Measurements from ENCODE around the gene PPCDC. TPM values are rescaled to one million over a fixed set of nuclear protein-coding genes. Genes with fewer than 3 reads are reported as not detected.

The PPCDC gene
- total and polyA plus RNA-seq, 10 of the 15 experiments (the other 5 are each of a cell fraction or from before 2014, with no cell fraction given), result 32.5 to 135 (median 55.0) TPM

- H3K9me3 ChIP-seq (replicated peaks; ENCODE audit: control insufficient read depth, insufficient read depth, low read length), result peaks cover 13% of the 10 kb centered on the region
- no peak overlapping the region for H3K9ac ChIP-seq (ENCODE audit: control insufficient read depth, insufficient read depth, low read length)
- intact Hi-C loops (cut with micrococcal nuclease; ENCODE audit: unreplicated experiment), result no loop called here
- BruUV-seq (replicated peaks), result no TSS peak
- H2AFZ ChIP-seq (ENCODE audit: control insufficient read depth, low read depth, low read length), result no peak overlapping the region
- in situ Hi-C loops (cut with MboI), result no loop called here
- ChIA-PET RAD21 (ENCODE audit: unreplicated experiment) (interaction anchor here (0.7 to 1.6 kb wide), 3 partner anchors 10 to 46 kb away, joined by 3 to 9 read pairs (median 3); no protein-coding TSS in a partner anchor), POLR2A (interaction anchor here (0.7 to 1.2 kb wide), 3 partner anchors 16 to 112 kb away, joined by 3 to 4 read pairs (median 3); partner anchors contain the start of gene C15orf39), CTCF (interaction anchor here (0.6 to 1.6 kb wide), 2 partner anchors 13 to 46 kb away, joined by 3 to 4 read pairs; no protein-coding TSS in a partner anchor), SMC1A (ENCODE audit: uncharacterized antibody, unreplicated experiment) (interaction anchor here (1.1 to 1.4 kb wide), 2 partner anchors 16 to 59 kb away, joined by 3 to 4 read pairs; no protein-coding TSS in a partner anchor)
- H3K4me1 ChIP-seq (ENCODE audit: control insufficient read depth, insufficient read depth, low read length), result peaks cover 6% of the 10 kb centered on the region
- no peak for ATAC-seq
- no peaks in the 10 kb centered on the region for H3K79me2 ChIP-seq (ENCODE audit: control insufficient read depth, insufficient read depth, low read length)
- H3K27ac ChIP-seq (ENCODE audit: control insufficient read depth, insufficient read depth), result no peak overlapping the region
- FAIRE-seq, result no peak
- no peaks in the 10 kb centered on the region for H4K20me1 ChIP-seq (ENCODE audit: control insufficient read depth, insufficient read depth)
- DNase-seq (ENCODE audit: low read depth, low spot score), result no peak
- H3K4me3 ChIP-seq, result no peak overlapping the region
- WGBS (ENCODE audit: insufficient coverage, insufficient replicate concordance, low lambda C conversion rate, missing lambda C conversion rate), result 73% methylated on average over 6 of the region's 6 CpGs
- H3K4me2 ChIP-seq (ENCODE audit: control insufficient read depth, insufficient read depth), result no peak overlapping the region
- H3K36me3 ChIP-seq (ENCODE audit: control insufficient read depth in 2 of 2, insufficient read depth in 2 of 2, low read length in 1 of 2), result no peaks in the 10 kb centered on the region
- H3K27me3 ChIP-seq (replicated peaks in 1 of 2; ENCODE audit: control insufficient read depth in 2 of 2, insufficient read depth in 2 of 2, low read length in 1 of 2), result no peaks in the 10 kb centered on the region
- TF ChIP-seq BACH1 (IDR thresholded peaks at IDR 0.05; ENCODE audit: borderline replicate concordance) (no peak), NFIC (IDR thresholded peaks at IDR 0.05; ENCODE audit: low read depth, low read length) (no peak), RELB (IDR thresholded peaks at IDR 0.05; ENCODE audit: low read depth) (no peak), EGR1 (IDR thresholded peaks at IDR 0.05; ENCODE audit: borderline replicate concordance in 1 of 2, low read depth in 2 of 2, low read length in 2 of 2) (no peak), RB1 (IDR thresholded peaks at IDR 0.05; ENCODE audit: borderline replicate concordance) (no peak), TCF3 (IDR thresholded peaks at IDR 0.05; ENCODE audit: borderline replicate concordance, insufficient read depth, low read depth, low read length) (no peak), DPF2 (IDR thresholded peaks at IDR 0.05) (no peak), ZNF384 (IDR thresholded peaks at IDR 0.05; ENCODE audit: borderline replicate concordance, low read depth, low read length) (no peak), USF1 (IDR thresholded peaks at IDR 0.05; ENCODE audit: borderline replicate concordance, extremely low read length, insufficient read depth, low read depth, low read length) (no peak), E2F8 (IDR thresholded peaks at IDR 0.05; ENCODE audit: low read depth, partially characterized antibody) (no peak), SMC3 (IDR thresholded peaks at IDR 0.05; ENCODE audit: borderline replicate concordance, low read length) (no peak), RCOR1 (conservative IDR thresholded peaks at IDR 0.05; ENCODE audit: low read depth, low read length) (no peak), SUPT20H (IDR thresholded peaks at IDR 0.05; ENCODE audit: borderline replicate concordance, control insufficient read depth, low read depth, low read length) (no peak), PBX3 (IDR thresholded peaks at IDR 0.05; ENCODE audit: insufficient replicate concordance, low read depth, low read length) (no peak), ZNF622 (IDR thresholded peaks at IDR 0.05) (no peak)
These were observed 66.3 kb downstream of the PPCDC start for GRCh38 chr15:75089456-75090387.

Data from GM12878 (cell line).